Stimulated activated effector memory CD8-positive, alpha-beta T cell treated with anti-CD3 and anti-CD28 coated beads, Interleukin-12 subunit alpha, Interleukin-12 subunit beta, amount 100 ng/mL, for 72 hours (primary cell): ENCODE measurements around the gene M1AP.

Source experiments
- ATAC-seq: fragments of 150-1000 bp; cut with Tn5 transposase; 2 replicates; pipeline ENCODE4 v1.10.0; 2021
- DNase-seq, 2 donors: peaks; one replicate each; pipeline ENCODE4 v3.0.0; 2021 to 2022; ENCODE audit warnings: low spot score in 2 of 2
- H3K27ac Mint-ChIP-seq: one replicate; pipeline ENCODE4 v1.8.0; 2022; ENCODE audit warnings: mild to moderate bottlenecking, mixed read lengths
- H3K36me3 Mint-ChIP-seq: one replicate; pipeline ENCODE4 v1.8.0; 2022; ENCODE audit warnings: mild to moderate bottlenecking, mixed read lengths
- H3K4me1 Mint-ChIP-seq: one replicate; pipeline ENCODE4 v1.8.0; 2022; ENCODE audit warnings: mixed read lengths
- H3K4me3 Mint-ChIP-seq: one replicate; pipeline ENCODE4 v1.8.0; 2022; ENCODE audit warnings: mild to moderate bottlenecking, mixed read lengths
- H3K9me3 Mint-ChIP-seq: one replicate; pipeline ENCODE4 v1.8.0; 2022; ENCODE audit warnings: mixed read lengths

The M1AP gene

GRCh38 chr2:74587664-74588277, 60.4 kb downstream of the M1AP start:
- Mint-ChIP-seq H3K27ac (no peak overlapping the region), H3K4me1 (peaks cover 18% of the 10 kb centered on the region), H3K36me3 (no peaks in the 10 kb centered on the region), H3K9me3 (no peaks in the 10 kb centered on the region), H3K4me3 (no peak overlapping the region)
- peak; percentile 33 to 64 for DNase-seq
- peak; percentile 77 for ATAC-seq

GRCh38 chr2:74585406-74586185, 62.5 kb downstream of the M1AP start:
- DNase-seq, result no peak
- peak overlapping the region; percentile 1 for H3K4me3 Mint-ChIP-seq
- peak; percentile 45 for ATAC-seq
- H3K9me3 Mint-ChIP-seq, result no peaks in the 10 kb centered on the region
- peaks cover 18% of the 10 kb centered on the region for H3K4me1 Mint-ChIP-seq
- H3K36me3 Mint-ChIP-seq, result no peaks in the 10 kb centered on the region
- H3K27ac Mint-ChIP-seq, result no peak overlapping the region

- Mint-ChIP-seq H3K27ac (no peak overlapping the region), H3K9me3 (no peaks in the 10 kb centered on the region), H3K36me3 (no peaks in the 10 kb centered on the region), H3K4me3 (peak overlapping the region; percentile 41), H3K4me1 (peaks cover 18% of the 10 kb centered on the region)
- ATAC-seq (peak; percentile 86), DNase-seq (peak in 1 of 2 donors; percentile 63)
Observed at GRCh38 chr2:74584088-74584645, 64.0 kb downstream of the M1AP start.

GRCh38 chr2:74583504-74583903, 64.6 kb downstream of the M1AP start:
- DNase-seq (no peak), ATAC-seq (no peak)
- Mint-ChIP-seq H3K36me3 (no peaks in the 10 kb centered on the region), H3K4me1 (peaks cover 18% of the 10 kb centered on the region), H3K4me3 (no peak overlapping the region), H3K27ac (no peak overlapping the region), H3K9me3 (no peaks in the 10 kb centered on the region)

- no peaks in the 10 kb centered on the region for H3K9me3 Mint-ChIP-seq
- H3K4me1 Mint-ChIP-seq, result peaks cover 24% of the 10 kb centered on the region
- no peak overlapping the region for H3K4me3 Mint-ChIP-seq
- no peak overlapping the region for H3K27ac Mint-ChIP-seq
- no peaks in the 10 kb centered on the region for H3K36me3 Mint-ChIP-seq
- ATAC-seq, result no peak
- no peak for DNase-seq
Observed at GRCh38 chr2:74582184-74582583, 65.9 kb downstream of the M1AP start.

- Mint-ChIP-seq H3K9me3 (no peaks in the 10 kb centered on the region), H3K4me1 (peaks cover 24% of the 10 kb centered on the region), H3K27ac (no peak overlapping the region), H3K4me3 (no peak overlapping the region), H3K36me3 (no peaks in the 10 kb centered on the region)
- ATAC-seq, result no peak
- no peak for DNase-seq
Observed at GRCh38 chr2:74581463-74581862, 66.7 kb downstream of the M1AP start.

- ATAC-seq (peak; percentile 44), DNase-seq (no peak)
- no peak overlapping the region for H3K27ac Mint-ChIP-seq
- H3K4me1 Mint-ChIP-seq, result peaks cover 20% of the 10 kb centered on the region
- H3K9me3 Mint-ChIP-seq, result peaks cover 3% of the 10 kb centered on the region
- H3K4me3 Mint-ChIP-seq, result no peak overlapping the region
- H3K36me3 Mint-ChIP-seq, result no peaks in the 10 kb centered on the region
Observed at GRCh38 chr2:74578408-74578807, 69.7 kb downstream of the M1AP start.

- Mint-ChIP-seq H3K36me3 (no peaks in the 10 kb centered on the region), H3K27ac (no peak overlapping the region), H3K4me3 (no peak overlapping the region), H3K9me3 (peaks cover 3% of the 10 kb centered on the region), H3K4me1 (peaks cover 20% of the 10 kb centered on the region)
- ATAC-seq (peak; percentile 82), DNase-seq (no peak)
Observed at GRCh38 chr2:74577448-74577847, 70.7 kb downstream of the M1AP start.

- Mint-ChIP-seq H3K9me3 (peaks cover 3% of the 10 kb centered on the region), H3K4me3 (no peak overlapping the region), H3K27ac (peak overlapping the region; percentile 13), H3K36me3 (no peaks in the 10 kb centered on the region), H3K4me1 (peaks cover 20% of the 10 kb centered on the region)
- ATAC-seq (no peak), DNase-seq (no peak)
Observed at GRCh38 chr2:74576863-74577229, 71.3 kb downstream of the M1AP start.

- Mint-ChIP-seq H3K27ac (peak overlapping the region; percentile 13), H3K4me3 (no peak overlapping the region), H3K4me1 (peaks cover 20% of the 10 kb centered on the region), H3K36me3 (no peaks in the 10 kb centered on the region), H3K9me3 (peaks cover 3% of the 10 kb centered on the region)
- DNase-seq (no peak), ATAC-seq (no peak)
Observed at GRCh38 chr2:74576211-74576862, 71.8 kb downstream of the M1AP start.

- Mint-ChIP-seq H3K4me3 (no peak overlapping the region), H3K36me3 (no peaks in the 10 kb centered on the region), H3K27ac (no peak overlapping the region)
Observed at GRCh38 chr2:74575320-74575719, 72.8 kb downstream of the M1AP start.

GRCh38 chr2:74573747-74574562, 74.2 kb downstream of the M1AP start:
- ATAC-seq (peak; percentile 42), DNase-seq (no peak)
- Mint-ChIP-seq H3K4me3 (peak overlapping the region; percentile 29), H3K9me3 (peaks cover 3% of the 10 kb centered on the region), H3K27ac (peak overlapping the region; percentile 62), H3K4me1 (peaks cover 20% of the 10 kb centered on the region), H3K36me3 (no peaks in the 10 kb centered on the region)

More at GRCh38 chr2:74575320-74575719, 72.8 kb downstream of the M1AP start:
- Mint-ChIP-seq H3K4me1 (peaks cover 20% of the 10 kb centered on the region), H3K9me3 (peaks cover 3% of the 10 kb centered on the region)
- DNase-seq (no peak), ATAC-seq (no peak)

- peaks cover 3% of the 10 kb centered on the region for H3K9me3 Mint-ChIP-seq
- H3K4me1 Mint-ChIP-seq, result peaks cover 23% of the 10 kb centered on the region
- H3K4me3 Mint-ChIP-seq, result no peak overlapping the region
- no peak overlapping the region for H3K27ac Mint-ChIP-seq
- H3K36me3 Mint-ChIP-seq, result no peaks in the 10 kb centered on the region
- ATAC-seq (no peak), DNase-seq (no peak)
Observed at GRCh38 chr2:74572178-74572925, 75.8 kb downstream of the M1AP start.

- Mint-ChIP-seq H3K4me1 (peaks cover 30% of the 10 kb centered on the region), H3K9me3 (peaks cover 3% of the 10 kb centered on the region), H3K36me3 (no peaks in the 10 kb centered on the region), H3K4me3 (no peak overlapping the region), H3K27ac (no peak overlapping the region)
- ATAC-seq (peak; percentile 97), DNase-seq (no peak)
Observed at GRCh38 chr2:74571058-74571457, 77.1 kb downstream of the M1AP start.
